GM23338 (cell line): ENCODE measurements around the gene CSRNP3. TPM values are rescaled to one million over a fixed set of nuclear protein-coding genes. Genes with fewer than 3 reads are reported as not detected.

Source experiments
- ATAC-seq: fragments of 200-7000 bp; cut with Tn5 transposase; 3 replicates; pipeline ENCODE4 v1.9.1; 2020
- DNase-seq: peaks from one replicate; pipeline ENCODE4 v3.0.0-alpha.2; 2015; ENCODE audit warnings: low spot score
- H2AFZ ChIP-seq: fragments of 200-600 bp; sonication (generic); 2 replicates; pipeline ENCODE4 v1.8.0; 2016; ENCODE audit warnings: antibody characterized with exemption, mild to moderate bottlenecking, moderate library complexity
- H3F3A ChIP-seq: fragments of 200-600 bp; sonication (generic); replicated peaks from 2 replicates; pipeline ENCODE4 v1.8.0; 2017; ENCODE audit warnings: antibody characterized with exemption, mixed run types, low read depth
- H3K27ac ChIP-seq: fragments of 200-600 bp; sonication (generic); 2 replicates; pipeline ENCODE4 v1.6.1; 2016; ENCODE audit warnings: low read depth
- H3K27me3 ChIP-seq: fragments of 200-600 bp; sonication (generic); 2 replicates; pipeline ENCODE4 v1.8.0; 2016; ENCODE audit warnings: mild to moderate bottlenecking, mixed run types, moderate library complexity; ENCODE audit not compliant: insufficient read depth
- H3K36me3 ChIP-seq: fragments of 200-600 bp; sonication (generic); 2 replicates; pipeline ENCODE4 v1.8.0; 2016; ENCODE audit warnings: mild to moderate bottlenecking; ENCODE audit not compliant: insufficient read depth
- H3K4me1 ChIP-seq: fragments of 200-600 bp; sonication (generic); 2 replicates; pipeline ENCODE4 v1.8.0; 2016; ENCODE audit warnings: mild to moderate bottlenecking, moderate library complexity; ENCODE audit not compliant: insufficient read depth
- H3K4me2 ChIP-seq: fragments of 200-600 bp; sonication (generic); 2 replicates; pipeline ENCODE4 v1.7.1; 2017; ENCODE audit warnings: mixed run types
- H3K4me3 ChIP-seq: fragments of 200-600 bp; sonication (generic); 2 replicates; pipeline ENCODE4 v1.6.1; 2016; ENCODE audit warnings: mixed run types
- H3K79me2 ChIP-seq: fragments of 200-600 bp; sonication (generic); replicated peaks from 2 replicates; pipeline ENCODE4 v1.8.0; 2017; ENCODE audit warnings: mild to moderate bottlenecking; ENCODE audit not compliant: insufficient read depth
- H3K9me2 ChIP-seq: fragments of 200-600 bp; sonication (generic); 2 replicates; pipeline ENCODE4 v1.8.0; 2017; ENCODE audit not compliant: insufficient read depth
- H4K20me1 ChIP-seq: fragments of 200-600 bp; sonication (generic); replicated peaks from 2 replicates; pipeline ENCODE4 v1.8.0; 2017; ENCODE audit warnings: mild to moderate bottlenecking; ENCODE audit not compliant: insufficient read depth
- H3K27ac Mint-ChIP-seq: 2 replicates; pipeline ENCODE4 v1.8.0; 2020; ENCODE audit warnings: inconsistent platforms, mild to moderate bottlenecking, moderate library complexity, mixed read lengths
- H3K27me3 Mint-ChIP-seq: 3 replicates; pipeline ENCODE4 v1.8.0; 2022; ENCODE audit warnings: low read depth, mild to moderate bottlenecking, moderate library complexity, mixed read lengths, inconsistent platforms; ENCODE audit not compliant: insufficient read depth, poor library complexity
- H3K36me3 Mint-ChIP-seq: 3 replicates; pipeline ENCODE4 v1.8.0; 2021; ENCODE audit warnings: low read depth, mild to moderate bottlenecking, inconsistent platforms, moderate library complexity, mixed read lengths
- H3K4me1 Mint-ChIP-seq: 3 replicates; pipeline ENCODE4 v1.8.0; 2020; ENCODE audit warnings: mild to moderate bottlenecking, inconsistent platforms, mixed read lengths
- H3K4me3 Mint-ChIP-seq: 3 replicates; pipeline ENCODE4 v1.8.0; 2021; ENCODE audit warnings: moderate library complexity, mild to moderate bottlenecking, inconsistent platforms, mixed read lengths
- H3K9me3 Mint-ChIP-seq: 3 replicates; pipeline ENCODE4 v1.8.0; 2020; ENCODE audit warnings: moderate library complexity, mild to moderate bottlenecking, inconsistent platforms, mixed read lengths
- CREB1 ChIP-seq: fragments of 250-450 bp; sonication (Bioruptor Pico); IDR thresholded peaks from 2 replicates; pipeline ENCODE4 v1.5.0; 2020; ENCODE audit warnings: low read depth, mild to moderate bottlenecking, moderate library complexity
- CTCF ChIP-seq, 2 experiments: fragments of 200-600 bp in 1 of 2; sonication (generic) in 1 of 2; conservative IDR thresholded peaks; 2 replicates each; pipeline versions ENCODE4 v1.5.1 to v1.6.1; 2016 to 2017; ENCODE audit warnings: antibody characterized with exemption in 2 of 2, low read depth in 2 of 2, mild to moderate bottlenecking in 2 of 2, moderate library complexity in 1 of 2
- EZH2 ChIP-seq: fragments of 200-600 bp; sonication (generic); IDR thresholded peaks from one replicate; pipeline ENCODE4 v1.8.0; 2017; ENCODE audit warnings: antibody characterized with exemption, mild to moderate bottlenecking, low read depth; ENCODE audit not compliant: unreplicated experiment
- EZH2phosphoT487 ChIP-seq: fragments of 200-600 bp; sonication (generic); IDR thresholded peaks from one replicate; pipeline ENCODE4 v1.8.1; 2018; ENCODE audit warnings: antibody characterized with exemption; ENCODE audit not compliant: unreplicated experiment
- JUNB ChIP-seq: IDR thresholded peaks from one replicate; pipeline ENCODE4 v1.6.1; 2016; ENCODE audit warnings: antibody characterized with exemption; ENCODE audit not compliant: unreplicated experiment
- NANOG ChIP-seq: IDR thresholded peaks from 2 replicates; pipeline ENCODE4 v1.6.1; 2016; ENCODE audit warnings: antibody characterized with exemption, borderline replicate concordance
- POLR2AphosphoS5 ChIP-seq: IDR thresholded peaks from 2 replicates; pipeline ENCODE4 v1.6.1; 2016; ENCODE audit warnings: antibody characterized with exemption, low read depth
- REST ChIP-seq: IDR thresholded peaks from one replicate; pipeline ENCODE4 v1.6.1; 2018; ENCODE audit warnings: antibody characterized with exemption; ENCODE audit not compliant: unreplicated experiment
- STAT1 ChIP-seq: IDR thresholded peaks from one replicate; pipeline ENCODE4 v1.6.1; 2016; ENCODE audit warnings: antibody characterized with exemption; ENCODE audit not compliant: unreplicated experiment
- ZNF114 ChIP-seq: fragments of 250-450 bp; sonication (Bioruptor Pico); IDR thresholded peaks from 2 replicates; pipeline ENCODE4 v1.5.0; 2020; ENCODE audit warnings: mild to moderate bottlenecking, moderate library complexity
- ZNF331 ChIP-seq: fragments of 250-450 bp; sonication (Bioruptor Pico); IDR thresholded peaks from 2 replicates; pipeline ENCODE4 v1.5.0; 2020; ENCODE audit warnings: low read depth, mild to moderate bottlenecking, moderate library complexity
- polyA plus RNA-seq: library from polyadenylated mRNA; unstranded; fragments of >200 nt; fragmentation: Nextera tagmentation; extraction: Ambion mirVana; gene quantifications from 2 replicates; pipeline ENCODE4 v1.2.1, GENCODE V29; 2016
- total RNA-seq: library from RNA; depleted of rRNA; stranded (reverse); fragments of >200 nt; shearing (Covaris generic); gene quantifications from 2 replicates; pipeline ENCODE4 v1.2.3, GENCODE V29; 2014

CSRNP3 gene
- total and polyA plus RNA-seq, 2 experiments from 2014 or later, result 3.8 to 6.8 TPM

- H3K79me2 ChIP-seq, result no peaks in the 10 kb centered on the region
- Mint-ChIP-seq H3K4me3 (no peak overlapping the region), H3K27ac (no peak overlapping the region), H3K4me1 (peaks cover 27% of the 10 kb centered on the region), H3K9me3 (no peaks in the 10 kb centered on the region), H3K36me3 (no peaks in the 10 kb centered on the region), H3K27me3 (peaks cover 2% of the 10 kb centered on the region)
- H3K4me3 ChIP-seq, result no peak overlapping the region
- ATAC-seq, result no peak
- H2AFZ ChIP-seq, result no peak overlapping the region
- H4K20me1 ChIP-seq, result no peaks in the 10 kb centered on the region
- TF ChIP-seq NANOG, result no peak
- no peak for TF ChIP-seq CREB1 (CRISPR knock-in tag)
- DNase-seq, result no peak
- H3K9me2 ChIP-seq, result no peaks in the 10 kb centered on the region
- no peak overlapping the region for H3K4me2 ChIP-seq
- H3F3A ChIP-seq, result no peaks in the 10 kb centered on the region
- no peaks in the 10 kb centered on the region for H3K36me3 ChIP-seq
- H3K27ac ChIP-seq, result no peak overlapping the region
- no peaks in the 10 kb centered on the region for H3K27me3 ChIP-seq
- H3K4me1 ChIP-seq, result peaks cover 29% of the 10 kb centered on the region
Measured at GRCh38 chr2:165576409-165577154, 107.1 kb downstream of the CSRNP3 start.

- no peaks in the 10 kb centered on the region for H3K36me3 ChIP-seq
- no peaks in the 10 kb centered on the region for H3F3A ChIP-seq
- Mint-ChIP-seq H3K36me3 (no peaks in the 10 kb centered on the region), H3K27me3 (peaks cover 2% of the 10 kb centered on the region), H3K4me3 (no peak overlapping the region), H3K4me1 (peaks cover 16% of the 10 kb centered on the region), H3K27ac (no peak overlapping the region), H3K9me3 (no peaks in the 10 kb centered on the region)
- H3K4me2 ChIP-seq, result no peak overlapping the region
- H3K4me3 ChIP-seq, result no peak overlapping the region
- DNase-seq (no peak), ATAC-seq (no peak)
- H2AFZ ChIP-seq, result no peak overlapping the region
- H3K79me2 ChIP-seq, result no peaks in the 10 kb centered on the region
- peaks cover 24% of the 10 kb centered on the region for H3K4me1 ChIP-seq
- no peaks in the 10 kb centered on the region for H3K27me3 ChIP-seq
- no peaks in the 10 kb centered on the region for H4K20me1 ChIP-seq
- no peaks in the 10 kb centered on the region for H3K9me2 ChIP-seq
- no peak overlapping the region for H3K27ac ChIP-seq
- TF ChIP-seq STAT1, result no peak
- TF ChIP-seq JUNB, result no peak
- no peak for TF ChIP-seq EZH2
- TF ChIP-seq ZNF331 (CRISPR knock-in tag), result no peak
- TF ChIP-seq POLR2AphosphoS5, result no peak
Measured at GRCh38 chr2:165582409-165582808, 112.9 kb downstream of the CSRNP3 start.

- no peaks in the 10 kb centered on the region for H3K36me3 Mint-ChIP-seq
- H3K27ac Mint-ChIP-seq, result no peak overlapping the region
- TF ChIP-seq REST (no peak), EZH2phosphoT487 (no peak), NANOG (no peak), CTCF (conservative IDR thresholded peaks at IDR 0.05; ENCODE audit: low read depth in 2 of 2) (no peak), STAT1 (no peak), POLR2AphosphoS5 (no peak), JUNB (no peak), ZNF331 (CRISPR knock-in tag) (no peak), ZNF114 (CRISPR knock-in tag) (no peak), CREB1 (CRISPR knock-in tag) (no peak), EZH2 (no peak)
Measured at GRCh38 chr2:165582863-165583506, 113.5 kb downstream of the CSRNP3 start.

More at GRCh38 chr2:165582863-165583506, 113.5 kb downstream of the CSRNP3 start:
- Histone ChIP-seq H3K4me3 (no peak overlapping the region), H3K79me2 (no peaks in the 10 kb centered on the region), H3K4me1 (peaks cover 24% of the 10 kb centered on the region), H3K4me2 (no peak overlapping the region), H4K20me1 (no peaks in the 10 kb centered on the region), H3F3A (no peaks in the 10 kb centered on the region), H3K27ac (no peak overlapping the region), H3K9me2 (no peaks in the 10 kb centered on the region), H2AFZ (no peak overlapping the region), H3K36me3 (no peaks in the 10 kb centered on the region), H3K27me3 (no peaks in the 10 kb centered on the region)
- Mint-ChIP-seq H3K4me3 (no peak overlapping the region), H3K27me3 (peaks cover 2% of the 10 kb centered on the region), H3K4me1 (peaks cover 18% of the 10 kb centered on the region), H3K9me3 (no peaks in the 10 kb centered on the region)
- DNase-seq (no peak), ATAC-seq (no peak)
